NCI-H748 treated with DMSO at 0.1 percent for 48 hours (cell line): Measurements from ENCODE around the gene MBD5.

Source experiments
- DNase-seq: peaks from one replicate; lab custom pipeline; 2025; lab: John Stamatoyannopoulos, UW

MBD5 gene

GRCh38 chr2:148023861-148024260, 3.0 kb downstream of the MBD5 start:
- no peak for DNase-seq

GRCh38 chr2:148026573-148026972, 5.7 kb downstream of the MBD5 start:
- no peak for DNase-seq

GRCh38 chr2:148027822-148028221, 6.9 kb downstream of the MBD5 start:
- DNase-seq, result no peak

GRCh38 chr2:148028781-148029180, 7.9 kb downstream of the MBD5 start:
- DNase-seq, result no peak

- DNase-seq, result no peak
Observed at GRCh38 chr2:148031152-148031551, 10.3 kb downstream of the MBD5 start.

GRCh38 chr2:148032215-148032614, 11.3 kb downstream of the MBD5 start:
- no peak for DNase-seq

- DNase-seq, result no peak
Observed at GRCh38 chr2:148039783-148040182, 18.9 kb downstream of the MBD5 start.

GRCh38 chr2:148042219-148042618, 21.3 kb downstream of the MBD5 start:
- no peak for DNase-seq

- no peak for DNase-seq
Observed at GRCh38 chr2:148044322-148044721, 23.4 kb downstream of the MBD5 start.

- DNase-seq, result no peak
Observed at GRCh38 chr2:148046802-148047201, 25.9 kb downstream of the MBD5 start.

- no peak for DNase-seq
Observed at GRCh38 chr2:148048475-148049221, 27.8 kb downstream of the MBD5 start.

GRCh38 chr2:148049284-148049683, 28.4 kb downstream of the MBD5 start:
- no peak for DNase-seq

GRCh38 chr2:148052687-148053086, 31.8 kb downstream of the MBD5 start:
- DNase-seq, result no peak

- DNase-seq, result no peak
Observed at GRCh38 chr2:148058641-148059040, 37.8 kb downstream of the MBD5 start.

GRCh38 chr2:148063633-148064032, 42.7 kb downstream of the MBD5 start:
- no peak for DNase-seq

GRCh38 chr2:148065936-148066335, 45.0 kb downstream of the MBD5 start:
- no peak for DNase-seq

GRCh38 chr2:148067801-148068200, 46.9 kb downstream of the MBD5 start:
- peak; percentile 3 for DNase-seq

- no peak for DNase-seq
Observed at GRCh38 chr2:148071351-148071750, 50.5 kb downstream of the MBD5 start.

- no peak for DNase-seq
Observed at GRCh38 chr2:148096012-148096411, 75.1 kb downstream of the MBD5 start.

GRCh38 chr2:148102641-148103040, 81.8 kb downstream of the MBD5 start:
- no peak for DNase-seq

- no peak for DNase-seq
Observed at GRCh38 chr2:148103946-148104345, 83.1 kb downstream of the MBD5 start.

GRCh38 chr2:148106331-148106730, 85.4 kb downstream of the MBD5 start:
- DNase-seq, result no peak

GRCh38 chr2:148108385-148108784, 87.5 kb downstream of the MBD5 start:
- no peak for DNase-seq

GRCh38 chr2:148110184-148110583, 89.3 kb downstream of the MBD5 start:
- DNase-seq, result no peak
